ENCODE results near the gene IL19. TPM values are rescaled to one million over a fixed set of nuclear protein-coding genes. Genes with fewer than 3 reads are reported as not detected.

Gene IL19
- total RNA-seq, 1 donor from 2014 or later, result not detected

DNA sequence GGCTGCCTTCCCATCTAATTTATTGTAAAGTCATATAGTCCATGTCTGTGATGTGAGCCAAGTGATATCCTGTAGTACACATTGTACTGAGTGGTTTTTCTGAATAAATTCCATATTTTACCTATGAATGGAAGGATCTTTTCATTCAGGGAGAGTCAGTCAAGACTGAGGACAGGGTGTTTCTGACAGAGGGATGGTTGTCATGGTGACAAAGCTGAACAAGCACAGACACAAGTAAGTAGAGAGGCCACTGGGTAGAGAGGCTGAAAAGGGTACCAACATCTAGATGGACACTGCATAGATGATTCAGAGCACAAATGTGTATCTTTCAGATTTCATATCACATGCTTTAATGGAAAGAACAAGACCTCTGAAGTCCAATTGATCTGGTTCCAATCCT, 72.3 kb downstream of the IL19 start:
- H3K36me3 Mint-ChIP-seq (ENCODE audit: unreplicated experiment), result no peaks in the 10 kb centered on the region

DNA sequence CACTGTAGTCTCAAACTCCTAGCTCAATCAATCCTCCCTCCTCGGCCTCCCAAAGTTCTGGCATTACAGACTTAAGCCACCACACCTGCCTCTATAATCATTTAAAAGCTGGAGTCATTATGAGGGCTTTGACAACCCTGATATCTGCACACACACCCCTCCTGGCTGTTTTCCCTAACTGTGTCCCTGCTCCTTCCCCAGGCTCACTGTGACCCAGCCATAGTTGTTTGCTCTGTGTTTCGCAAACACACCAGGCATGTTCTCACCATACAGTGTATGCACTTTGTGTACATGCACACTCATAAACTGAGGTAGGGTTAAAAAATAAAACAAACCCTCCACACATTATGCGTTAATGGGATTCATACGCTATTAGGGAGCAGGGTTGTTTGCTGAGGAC, 73.1 kb downstream of the IL19 start:
- H3K4me3 Mint-ChIP-seq (ENCODE audit: unreplicated experiment), result no peak overlapping the region
- no peak overlapping the region for H3K27ac Mint-ChIP-seq (ENCODE audit: unreplicated experiment)
- H3K36me3 Mint-ChIP-seq (ENCODE audit: unreplicated experiment), result no peaks in the 10 kb centered on the region
- peaks cover 2% of the 10 kb centered on the region for H3K4me1 Mint-ChIP-seq (ENCODE audit: unreplicated experiment)
- no peak for DNase-seq (ENCODE audit: extremely low spot score, unreplicated experiment)
- peaks cover 4% of the 10 kb centered on the region for H3K27me3 Mint-ChIP-seq (ENCODE audit: unreplicated experiment)
- no peaks in the 10 kb centered on the region for H3K9me3 Mint-ChIP-seq (ENCODE audit: unreplicated experiment)
- TF ChIP-seq, protein P1, sequence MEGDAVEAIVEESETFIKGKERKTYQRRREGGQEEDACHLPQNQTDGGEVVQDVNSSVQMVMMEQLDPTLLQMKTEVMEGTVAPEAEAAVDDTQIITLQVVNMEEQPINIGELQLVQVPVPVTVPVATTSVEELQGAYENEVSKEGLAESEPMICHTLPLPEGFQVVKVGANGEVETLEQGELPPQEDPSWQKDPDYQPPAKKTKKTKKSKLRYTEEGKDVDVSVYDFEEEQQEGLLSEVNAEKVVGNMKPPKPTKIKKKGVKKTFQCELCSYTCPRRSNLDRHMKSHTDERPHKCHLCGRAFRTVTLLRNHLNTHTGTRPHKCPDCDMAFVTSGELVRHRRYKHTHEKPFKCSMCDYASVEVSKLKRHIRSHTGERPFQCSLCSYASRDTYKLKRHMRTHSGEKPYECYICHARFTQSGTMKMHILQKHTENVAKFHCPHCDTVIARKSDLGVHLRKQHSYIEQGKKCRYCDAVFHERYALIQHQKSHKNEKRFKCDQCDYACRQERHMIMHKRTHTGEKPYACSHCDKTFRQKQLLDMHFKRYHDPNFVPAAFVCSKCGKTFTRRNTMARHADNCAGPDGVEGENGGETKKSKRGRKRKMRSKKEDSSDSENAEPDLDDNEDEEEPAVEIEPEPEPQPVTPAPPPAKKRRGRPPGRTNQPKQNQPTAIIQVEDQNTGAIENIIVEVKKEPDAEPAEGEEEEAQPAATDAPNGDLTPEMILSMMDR (IDR thresholded peaks at IDR 0.05), result no peak

More for the DNA sequence above, 72.3 kb downstream of the IL19 start:
- H3K27ac Mint-ChIP-seq (ENCODE audit: unreplicated experiment), result no peak overlapping the region
- DNase-seq (ENCODE audit: extremely low spot score, unreplicated experiment), result no peak
- no peaks in the 10 kb centered on the region for H3K9me3 Mint-ChIP-seq (ENCODE audit: unreplicated experiment)
- TF ChIP-seq, protein P1 (IDR thresholded peaks at IDR 0.05), result no peak
- peaks cover 2% of the 10 kb centered on the region for H3K4me1 Mint-ChIP-seq (ENCODE audit: unreplicated experiment)
- H3K27me3 Mint-ChIP-seq (ENCODE audit: unreplicated experiment), result no peaks in the 10 kb centered on the region
- no peak overlapping the region for H3K4me3 Mint-ChIP-seq (ENCODE audit: unreplicated experiment)

DNA sequence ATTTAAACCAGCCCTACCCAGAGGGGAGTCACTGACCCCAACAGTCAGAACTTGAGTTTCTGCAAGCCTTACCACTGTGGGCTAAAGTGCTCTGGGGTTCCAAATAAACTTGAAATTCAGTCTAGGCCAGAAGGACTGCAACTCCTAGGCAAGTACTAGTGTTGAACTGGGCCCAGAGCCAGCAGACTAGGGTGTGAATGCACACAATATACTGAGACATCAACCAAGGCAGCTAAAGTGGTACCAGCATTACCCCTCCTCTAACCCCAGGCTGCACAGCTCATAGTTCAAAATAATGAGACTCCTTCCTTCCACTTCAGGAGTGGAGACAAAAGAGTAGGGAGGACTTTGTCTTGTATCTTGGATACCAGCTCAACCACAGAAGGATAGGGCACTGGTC, 75.9 kb downstream of the IL19 start:
- peaks cover 29% of the 10 kb centered on the region for H3K27me3 Mint-ChIP-seq (ENCODE audit: unreplicated experiment)
- peaks cover 8% of the 10 kb centered on the region for H3K9me3 Mint-ChIP-seq (ENCODE audit: unreplicated experiment)
- no peaks in the 10 kb centered on the region for H3K36me3 Mint-ChIP-seq (ENCODE audit: unreplicated experiment)
- TF ChIP-seq, protein P1 (IDR thresholded peaks at IDR 0.05), result no peak
- no peak overlapping the region for H3K4me3 Mint-ChIP-seq (ENCODE audit: unreplicated experiment)
- H3K27ac Mint-ChIP-seq (ENCODE audit: unreplicated experiment), result no peak overlapping the region
- H3K4me1 Mint-ChIP-seq (ENCODE audit: unreplicated experiment), result no peaks in the 10 kb centered on the region
- DNase-seq (ENCODE audit: extremely low spot score, unreplicated experiment), result no peak

DNA sequence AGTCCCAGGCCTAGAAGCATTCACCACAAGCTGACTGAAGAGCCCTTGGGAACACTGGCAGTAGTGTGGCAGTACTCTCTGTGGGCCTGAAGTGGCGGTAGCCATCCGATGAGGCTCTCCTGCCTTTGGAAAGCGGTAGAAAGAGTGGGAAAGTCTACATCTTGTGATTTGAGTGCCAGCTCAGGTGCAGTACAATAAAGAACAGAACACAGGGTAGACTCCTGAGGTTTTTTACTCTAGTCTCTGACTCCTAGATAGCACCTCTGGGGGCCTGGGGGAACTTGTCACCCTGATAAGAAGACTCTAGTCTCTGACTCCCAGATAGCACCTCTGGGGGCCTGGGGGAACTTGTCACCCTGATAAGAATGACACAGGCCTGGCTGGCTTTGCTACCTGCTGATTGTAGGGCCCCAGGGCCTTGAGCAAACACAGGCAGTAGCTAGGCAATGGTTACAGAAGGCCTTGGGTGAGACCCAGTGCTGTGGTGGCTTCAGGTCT, 76.8 kb downstream of the IL19 start:
- no peak for DNase-seq (ENCODE audit: extremely low spot score, unreplicated experiment)
- Mint-ChIP-seq H3K9me3 (ENCODE audit: unreplicated experiment) (peaks cover 14% of the 10 kb centered on the region), H3K4me1 (ENCODE audit: unreplicated experiment) (no peaks in the 10 kb centered on the region), H3K27me3 (ENCODE audit: unreplicated experiment) (peaks cover 38% of the 10 kb centered on the region), H3K27ac (ENCODE audit: unreplicated experiment) (no peak overlapping the region), H3K4me3 (ENCODE audit: unreplicated experiment) (no peak overlapping the region), H3K36me3 (ENCODE audit: unreplicated experiment) (no peaks in the 10 kb centered on the region)
- TF ChIP-seq, protein P1 (IDR thresholded peaks at IDR 0.05), result no peak

DNA sequence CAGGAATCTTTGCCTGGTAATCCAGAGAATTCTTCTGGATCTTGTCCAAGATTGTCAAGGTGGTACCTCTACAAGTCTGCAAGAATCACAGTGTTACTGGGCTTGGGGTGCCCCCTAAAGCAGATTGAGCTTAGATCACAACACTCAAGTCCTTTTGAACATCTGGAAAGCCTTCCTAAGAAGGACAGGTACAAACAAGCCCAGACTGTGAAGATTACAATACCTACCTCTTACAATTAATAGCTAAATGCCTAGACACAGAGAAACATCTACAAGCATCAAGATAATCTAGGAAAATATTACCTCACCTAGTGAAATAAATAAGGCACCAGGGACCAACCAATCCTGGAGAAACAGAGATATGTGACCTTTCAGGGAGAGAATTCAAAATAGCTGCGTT, 77.4 kb downstream of the IL19 start:
- TF ChIP-seq, protein P1 (IDR thresholded peaks at IDR 0.05), result no peak
- Mint-ChIP-seq H3K36me3 (ENCODE audit: unreplicated experiment) (no peaks in the 10 kb centered on the region), H3K4me3 (ENCODE audit: unreplicated experiment) (no peak overlapping the region), H3K4me1 (ENCODE audit: unreplicated experiment) (no peaks in the 10 kb centered on the region), H3K9me3 (ENCODE audit: unreplicated experiment) (peaks cover 17% of the 10 kb centered on the region), H3K27me3 (ENCODE audit: unreplicated experiment) (peaks cover 40% of the 10 kb centered on the region), H3K27ac (ENCODE audit: unreplicated experiment) (no peak overlapping the region)
- DNase-seq (ENCODE audit: extremely low spot score, unreplicated experiment), result no peak
